ENCODE results near the gene JUNB. TPM values are rescaled to one million over a fixed set of nuclear protein-coding genes. Genes with fewer than 3 reads are reported as not detected.

The JUNB gene
- total and polyA plus RNA-seq, 2 of the 13 experiments (the other 11 are each of a cell fraction or from before 2014, with no cell fraction given) = 7.7 to 8.2 TPM

GRCh38 chr19:12834976-12835757 is 43.9 kb downstream of the JUNB start:
- TF ChIP-seq SP4 (CRISPR knock-in tag; IDR thresholded peaks at IDR 0.05) = 0 out of 2 replicates have a peak, but pooled peaks have one; percentile 37
- TF ChIP-seq KDM2A (CRISPR knock-in tag; IDR thresholded peaks at IDR 0.05; ENCODE audit: borderline replicate concordance, low read depth) = peak; percentile 6; the same call in 1 of the 2 replicates
- TF ChIP-seq NFYC (CRISPR knock-in tag; IDR thresholded peaks at IDR 0.05) = peak; percentile 50; the same call in 1 of the 2 replicates
- TF ChIP-seq ZNF652 (CRISPR knock-in tag; IDR thresholded peaks at IDR 0.05; ENCODE audit: borderline replicate concordance, low read depth) = peak; percentile 85
- no peak for TF ChIP-seq ZNF230 (CRISPR knock-in tag; IDR thresholded peaks at IDR 0.05)
- TF ChIP-seq GLI4 (CRISPR knock-in tag; IDR thresholded peaks at IDR 0.05; ENCODE audit: borderline replicate concordance) = no peak
- TF ChIP-seq MATR3 (CRISPR knock-in tag; IDR thresholded peaks at IDR 0.05) = no peak
- TF ChIP-seq SRF (IDR thresholded peaks at IDR 0.05; ENCODE audit: low read depth, low read length) = no peak
- TF ChIP-seq HNF4G (IDR thresholded peaks at IDR 0.05; ENCODE audit: borderline replicate concordance, low read depth, low read length) = peak; percentile 24; the same call in 1 of the 2 replicates
- TF ChIP-seq HNF4G (CRISPR knock-in tag; IDR thresholded peaks at IDR 0.05; ENCODE audit: borderline replicate concordance, low read depth) = no peak
- TF ChIP-seq PCBP1 (IDR thresholded peaks at IDR 0.05; ENCODE audit: borderline replicate concordance, low read depth, low read length) = no peak
- no peak for TF ChIP-seq ZNF30 (CRISPR knock-in tag; IDR thresholded peaks at IDR 0.05)
- TF ChIP-seq, protein P1, sequence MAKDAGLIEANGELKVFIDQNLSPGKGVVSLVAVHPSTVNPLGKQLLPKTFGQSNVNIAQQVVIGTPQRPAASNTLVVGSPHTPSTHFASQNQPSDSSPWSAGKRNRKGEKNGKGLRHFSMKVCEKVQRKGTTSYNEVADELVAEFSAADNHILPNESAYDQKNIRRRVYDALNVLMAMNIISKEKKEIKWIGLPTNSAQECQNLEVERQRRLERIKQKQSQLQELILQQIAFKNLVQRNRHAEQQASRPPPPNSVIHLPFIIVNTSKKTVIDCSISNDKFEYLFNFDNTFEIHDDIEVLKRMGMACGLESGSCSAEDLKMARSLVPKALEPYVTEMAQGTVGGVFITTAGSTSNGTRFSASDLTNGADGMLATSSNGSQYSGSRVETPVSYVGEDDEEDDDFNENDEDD (CRISPR knock-in tag; IDR thresholded peaks at IDR 0.05; ENCODE audit: borderline replicate concordance) = 0 out of 2 replicates have a peak, but pooled peaks have one; percentile 40
- peak; percentile 50; the same call in 1 of the 2 replicates for TF ChIP-seq NFYB (CRISPR knock-in tag; IDR thresholded peaks at IDR 0.05)
- no peak for TF ChIP-seq SP1 (IDR thresholded peaks at IDR 0.05)
- TF ChIP-seq SP1 (CRISPR knock-in tag; IDR thresholded peaks at IDR 0.05) = peak; percentile 44; the same call in 1 of the 2 replicates
- no peak for TF ChIP-seq HOMEZ (CRISPR knock-in tag; IDR thresholded peaks at IDR 0.05; ENCODE audit: low read depth)
- TF ChIP-seq SNAPC2 (CRISPR knock-in tag; IDR thresholded peaks at IDR 0.05) = no peak
- TF ChIP-seq ZNF777 (CRISPR knock-in tag; IDR thresholded peaks at IDR 0.05) = peak; percentile 99
- no peak for TF ChIP-seq SMARCC2 (IDR thresholded peaks at IDR 0.05)
- TF ChIP-seq, protein P2, sequence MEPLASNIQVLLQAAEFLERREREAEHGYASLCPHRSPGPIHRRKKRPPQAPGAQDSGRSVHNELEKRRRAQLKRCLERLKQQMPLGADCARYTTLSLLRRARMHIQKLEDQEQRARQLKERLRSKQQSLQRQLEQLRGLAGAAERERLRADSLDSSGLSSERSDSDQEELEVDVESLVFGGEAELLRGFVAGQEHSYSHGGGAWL (CRISPR knock-in tag; IDR thresholded peaks at IDR 0.05) = 0 out of 2 replicates have a peak, but pooled peaks have one; percentile 11
- TF ChIP-seq IKZF4 (CRISPR knock-in tag; IDR thresholded peaks at IDR 0.05; ENCODE audit: borderline replicate concordance, low read depth, not compliant biosample characterization) = no peak
- TF ChIP-seq AHR (CRISPR knock-in tag; IDR thresholded peaks at IDR 0.05) = no peak
- no peak for TF ChIP-seq ZNF776 (CRISPR knock-in tag; IDR thresholded peaks at IDR 0.05)
- Histone ChIP-seq H3K27me3 (ENCODE audit: control insufficient read depth in 1 of 2, insufficient read depth in 2 of 2, low read length in 2 of 2) (peaks cover 0 to 22% of the 10 kb centered on the region in 2 experiments; a peak in 2 of 5 replicates), H3K4me1 (ENCODE audit: insufficient read depth, low read length) (peaks cover 59% of the 10 kb centered on the region), H3K4me2 (ENCODE audit: low read depth, low read length) (peak overlapping the region; percentile 67), H4K20me1 (ENCODE audit: insufficient read depth, low read length) (no peaks in the 10 kb centered on the region), H3K79me2 (ENCODE audit: insufficient read depth, low read length) (no peaks in the 10 kb centered on the region), H2AFZ (ENCODE audit: low read length) (no peak overlapping the region), H3K4me3 (replicated peaks in 1 of 3; ENCODE audit: insufficient read depth in 1 of 3, low read depth in 2 of 3, low read length in 3 of 3) (peak overlapping the region in 1 of 3 experiments; percentile 79; a peak in 1 of 6 replicates), H3K9me3 (ENCODE audit: low read length) (no peaks in the 10 kb centered on the region), H3K36me3 (replicated peaks in 1 of 2; ENCODE audit: control insufficient read depth in 1 of 2, insufficient read depth in 2 of 2, low read length in 2 of 2) (no peaks in the 10 kb centered on the region), H3K27ac (ENCODE audit: extremely low read length, insufficient read depth, low read length) (no peak overlapping the region), H3K9ac (ENCODE audit: insufficient read depth, low read depth, low read length) (no peak overlapping the region)
- WGBS (ENCODE audit: low lambda C conversion rate) = 23% methylated on average over 14 of the region's 39 CpGs
- FAIRE-seq = no peak
- POLR2A ChIA-PET = interaction anchor here (0.6 kb wide), 1 partner anchor 11 kb away, joined by 3 read pairs; no protein-coding TSS in a partner anchor
- BruUV-seq (replicated peaks) = no TSS peak
- in situ Hi-C loops (cut with HindIII; ENCODE audit: extremely low pct_ligation_motif_present, low pct_unique_long_range_greater_than_20kb) (loop anchor here (5.0 kb wide), 1 partner anchor 63 kb away; no protein-coding TSS in a partner anchor), intact Hi-C loops (cut with micrococcal nuclease; ENCODE audit: unreplicated experiment) (no loop called here)
- peak; percentile 24 for ATAC-seq
- CTCF ChIA-PET (ENCODE audit: low intra/inter-chr PET ratio, low total read pairs) = no interaction called here
- DNase-seq (ENCODE audit: low spot score) = no peak

Measured in HepG2 (cell line).